GM10266 (cell line): ENCODE measurements around the gene RAB28.
"Not testable (repeated sequence)": the region's sequence is repeated elsewhere in the genome, so short reads cannot be mapped to it uniquely, and the experiment has no call there.

Experiments
- DNase-seq: peaks from one replicate; pipeline ENCODE4 v3.0.0; 2012; ENCODE audit errors: extremely low spot score
- TF ChIP-seq, protein P1 (sequence below): IDR thresholded peaks from 2 replicates; pipeline ENCODE4 v1.5.1; 2012; ENCODE audit warnings: mild to moderate bottlenecking, low read depth; ENCODE audit not compliant: control insufficient read depth, insufficient read depth; ENCODE audit errors: missing control alignments

RAB28 gene

DNA sequence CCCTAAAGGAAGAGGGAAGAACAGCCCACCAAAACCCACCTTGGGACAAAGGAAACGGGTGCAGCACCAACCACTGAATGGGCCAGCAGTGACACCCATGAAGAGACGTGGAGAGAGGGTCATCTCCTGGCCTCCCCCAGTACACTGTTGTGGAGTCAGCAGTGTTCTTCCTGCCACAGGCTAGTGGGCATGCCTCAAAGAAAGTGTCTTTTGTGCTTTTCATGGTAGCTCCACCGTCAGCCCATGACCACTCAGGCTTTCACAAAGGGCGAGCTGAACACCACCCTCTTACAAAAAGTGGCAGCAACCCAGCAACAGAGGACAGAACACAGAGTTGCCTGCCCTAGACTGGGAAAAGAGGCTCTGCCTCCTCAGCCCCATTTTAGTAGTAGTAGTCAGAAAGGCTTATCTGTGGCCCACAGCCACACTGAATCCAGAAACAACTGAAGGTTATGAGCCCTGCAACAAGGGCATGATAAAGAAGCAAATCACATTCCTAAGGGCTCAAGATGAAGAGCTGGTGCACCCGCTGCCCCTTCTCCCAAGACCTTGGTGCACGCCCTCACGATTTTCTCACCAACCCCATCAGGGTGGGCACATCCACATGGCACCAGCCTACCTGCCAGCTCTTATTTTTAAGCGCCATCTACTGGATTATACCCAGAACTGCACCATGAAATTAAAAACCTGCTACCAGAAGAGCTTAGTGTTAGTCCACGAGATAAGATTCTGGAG lies 53.1 kb downstream of the RAB28 start:
- TF ChIP-seq, protein P1, sequence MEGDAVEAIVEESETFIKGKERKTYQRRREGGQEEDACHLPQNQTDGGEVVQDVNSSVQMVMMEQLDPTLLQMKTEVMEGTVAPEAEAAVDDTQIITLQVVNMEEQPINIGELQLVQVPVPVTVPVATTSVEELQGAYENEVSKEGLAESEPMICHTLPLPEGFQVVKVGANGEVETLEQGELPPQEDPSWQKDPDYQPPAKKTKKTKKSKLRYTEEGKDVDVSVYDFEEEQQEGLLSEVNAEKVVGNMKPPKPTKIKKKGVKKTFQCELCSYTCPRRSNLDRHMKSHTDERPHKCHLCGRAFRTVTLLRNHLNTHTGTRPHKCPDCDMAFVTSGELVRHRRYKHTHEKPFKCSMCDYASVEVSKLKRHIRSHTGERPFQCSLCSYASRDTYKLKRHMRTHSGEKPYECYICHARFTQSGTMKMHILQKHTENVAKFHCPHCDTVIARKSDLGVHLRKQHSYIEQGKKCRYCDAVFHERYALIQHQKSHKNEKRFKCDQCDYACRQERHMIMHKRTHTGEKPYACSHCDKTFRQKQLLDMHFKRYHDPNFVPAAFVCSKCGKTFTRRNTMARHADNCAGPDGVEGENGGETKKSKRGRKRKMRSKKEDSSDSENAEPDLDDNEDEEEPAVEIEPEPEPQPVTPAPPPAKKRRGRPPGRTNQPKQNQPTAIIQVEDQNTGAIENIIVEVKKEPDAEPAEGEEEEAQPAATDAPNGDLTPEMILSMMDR, result no peak
- no peak for DNase-seq

DNA sequence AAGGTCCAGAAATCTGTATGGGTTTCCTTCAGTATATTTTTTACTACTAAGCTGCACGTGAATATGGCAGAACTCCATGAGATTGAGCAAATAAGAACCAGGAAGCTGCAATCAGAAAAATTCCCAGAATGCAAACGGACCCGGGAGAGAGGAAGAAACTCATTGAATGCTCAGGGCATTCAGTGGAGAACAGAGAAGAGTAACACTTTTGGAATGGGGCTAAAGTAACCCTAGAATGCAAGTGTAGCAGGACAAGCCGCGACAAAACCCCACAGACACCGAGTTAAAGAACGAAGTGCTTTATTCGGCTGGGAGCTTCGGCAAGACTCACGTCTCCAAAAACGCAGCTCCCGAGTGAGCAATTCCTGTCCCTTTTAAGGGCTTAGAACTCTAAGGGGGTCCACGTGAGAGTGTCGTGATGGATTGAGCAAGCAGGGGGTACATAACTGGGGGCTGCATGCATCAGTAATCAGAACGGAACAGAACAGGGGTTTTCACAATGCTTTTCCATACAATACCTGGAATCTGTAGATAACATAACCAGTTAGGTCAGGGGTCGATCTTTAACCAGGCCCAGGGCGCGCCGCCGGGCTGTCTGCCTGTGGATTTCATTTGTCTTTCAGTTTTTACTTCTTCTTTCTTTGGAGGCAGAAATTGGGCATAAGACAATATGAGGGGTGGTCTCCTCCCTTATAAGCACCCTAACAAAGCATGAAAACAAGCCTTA lies 56.4 kb downstream of the RAB28 start:
- TF ChIP-seq, protein P1, result no peak
- DNase-seq, result no peak

DNA sequence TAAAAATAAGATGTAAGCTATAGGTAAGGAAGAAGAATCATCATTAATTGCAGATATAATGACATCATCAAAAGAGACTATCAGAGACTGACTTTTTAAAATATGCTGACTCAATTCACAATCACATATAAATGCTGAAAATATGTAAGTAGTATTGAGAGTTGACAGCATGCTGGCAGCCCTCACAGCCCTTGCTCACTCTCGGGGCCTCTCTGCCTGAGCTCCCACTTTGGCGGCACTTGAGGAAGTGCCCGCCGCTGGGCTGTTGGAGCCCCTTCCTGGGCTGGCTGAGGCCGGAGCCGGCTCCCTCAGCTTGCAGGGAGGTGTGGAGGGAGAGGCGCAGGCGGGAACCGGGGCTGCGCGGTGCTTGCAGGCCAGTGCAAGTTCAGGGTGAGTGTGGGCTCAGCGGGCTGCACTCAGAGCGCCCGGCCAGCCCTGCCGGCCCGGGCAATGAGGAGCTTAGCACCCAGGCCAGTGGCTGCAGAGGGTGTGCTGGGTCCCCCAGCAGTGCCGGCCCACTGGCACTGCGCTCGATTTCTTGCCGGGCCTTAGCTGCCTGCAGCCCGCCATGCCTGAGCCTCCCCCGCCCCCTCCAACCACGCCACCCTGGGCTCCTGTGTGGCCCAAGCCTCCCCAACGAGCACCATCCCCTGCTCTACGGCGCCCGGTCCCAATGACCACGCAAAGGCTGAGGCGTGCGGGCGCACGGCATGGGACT lies 68.9 kb downstream of the RAB28 start:
- TF ChIP-seq, protein P1, result no peak
- DNase-seq, result no peak

DNA sequence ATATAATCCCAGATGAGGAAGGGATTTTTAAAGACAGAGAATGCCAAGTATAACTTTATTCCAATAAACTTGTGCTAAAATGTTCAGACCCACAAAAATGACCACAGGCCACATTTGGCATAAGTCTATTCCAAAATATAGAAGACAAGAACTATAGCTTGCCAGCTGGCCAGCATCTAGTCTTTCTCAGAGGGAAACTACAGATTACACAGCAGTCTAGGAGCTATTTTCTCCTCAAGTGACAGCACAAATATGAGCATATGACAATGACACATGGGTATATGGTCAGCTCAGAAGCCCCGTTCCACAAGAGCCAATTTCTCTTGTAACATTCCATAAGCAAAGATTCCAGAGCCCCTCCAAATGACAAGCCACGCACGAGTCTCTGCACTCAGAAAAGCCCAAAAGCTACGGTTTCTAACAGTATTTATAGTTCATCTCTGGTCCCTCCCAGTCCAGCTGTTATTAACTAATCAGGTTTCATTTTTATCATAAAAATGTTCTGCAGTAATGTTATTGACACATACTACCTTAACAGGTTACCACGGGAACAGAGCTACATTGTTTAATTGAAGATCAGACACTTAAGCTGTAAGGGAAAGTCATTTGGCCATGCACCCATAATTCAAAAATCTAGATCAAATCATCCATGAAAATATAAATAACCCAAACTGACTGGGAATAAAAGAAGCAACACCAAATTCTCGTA lies 70.3 kb downstream of the RAB28 start:
- DNase-seq, result peak; percentile 40
- TF ChIP-seq, protein P1, result no peak

DNA sequence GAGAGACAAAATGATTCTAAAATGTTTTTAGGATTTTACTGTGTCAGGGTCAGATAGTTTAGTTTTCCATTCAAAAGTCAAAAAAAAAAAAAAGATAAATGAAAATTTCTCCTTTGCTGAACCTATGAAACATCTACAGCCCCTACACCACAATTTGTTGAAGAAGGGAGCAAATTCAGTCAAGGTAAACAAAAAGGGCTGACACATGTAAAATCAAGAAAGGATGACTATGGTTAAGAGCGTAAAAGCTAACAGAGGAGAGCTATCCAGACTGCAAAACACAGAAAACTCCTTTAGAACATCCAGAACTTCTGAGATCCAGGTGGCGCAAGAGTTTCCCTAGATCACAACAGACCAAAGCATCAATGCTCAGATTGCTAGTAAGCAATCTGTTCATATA lies 72.2 kb downstream of the RAB28 start:
- TF ChIP-seq, protein P1, result no peak
- no peak for DNase-seq

DNA sequence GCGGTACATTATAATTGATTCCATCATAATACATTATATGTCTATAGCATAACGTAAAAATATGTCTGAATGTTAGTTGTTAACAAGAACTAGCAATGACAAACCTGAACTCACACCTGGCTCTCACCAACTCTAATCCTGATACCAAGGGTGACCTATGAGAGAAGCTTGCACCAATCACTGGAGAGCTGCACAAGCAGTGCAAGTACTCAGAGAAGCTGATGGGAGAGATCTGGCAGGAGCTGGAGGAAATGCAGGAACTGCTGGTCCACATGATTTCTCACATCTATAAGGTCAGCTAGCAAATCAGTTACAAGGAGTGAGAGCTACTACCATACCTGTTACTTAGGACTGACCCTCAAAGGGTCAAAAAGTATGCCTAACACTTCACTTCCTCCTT lies 74.8 kb downstream of the RAB28 start:
- no peak for DNase-seq
- TF ChIP-seq, protein P1, result no peak

DNA sequence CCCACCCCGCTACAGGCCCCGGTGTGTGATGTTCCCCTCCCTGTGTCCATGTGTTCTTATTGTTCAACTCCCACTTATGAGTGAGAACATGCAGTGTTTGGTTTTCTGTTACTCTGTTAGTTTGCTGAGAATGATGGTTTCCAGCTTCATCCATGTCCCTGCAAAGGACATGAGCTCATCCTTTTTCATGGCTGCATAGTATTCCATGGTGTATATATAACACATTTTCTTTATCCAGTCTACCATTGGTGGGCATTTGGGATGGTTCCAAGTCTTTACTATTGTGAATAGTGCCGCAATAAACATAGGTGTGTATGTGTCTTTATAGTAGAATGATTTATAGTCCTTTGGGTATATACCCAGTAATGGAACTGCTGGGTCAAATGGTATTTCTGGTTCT lies 78.0 kb downstream of the RAB28 start:
- not testable (repeated sequence) for DNase-seq
